Endothelial cell of umbilical vein (primary cell): ENCODE results near the gene ANKS1A.

Source experiments
- CTCF ChIP-seq, 2 donors: IDR thresholded peaks; 1 replicate in 1 of 2; 2 replicates in 1 of 2; pipeline ENCODE4 v1.5.1; 2011; ENCODE audit warnings: low read length in 2 of 2, mild to moderate bottlenecking in 2 of 2, moderate library complexity in 2 of 2, control low read depth in 1 of 2, inconsistent platforms in 1 of 2, low read depth in 1 of 2; ENCODE audit not compliant: insufficient read depth in 1 of 2; ENCODE audit errors: extremely low read depth in 1 of 2
- EZH2 ChIP-seq: IDR thresholded peaks from 2 replicates; pipeline ENCODE4 v1.6.1; 2012; ENCODE audit warnings: borderline replicate concordance, low read depth, mild to moderate bottlenecking, moderate library complexity, low read length, inconsistent platforms; ENCODE audit not compliant: severe bottlenecking
- POLR2AphosphoS5 ChIP-seq: IDR thresholded peaks from 2 replicates; pipeline ENCODE4 v1.6.1; 2012; ENCODE audit warnings: low read depth, mild to moderate bottlenecking, control low read depth, low read length, moderate library complexity; ENCODE audit not compliant: insufficient read depth

- no peak for TF ChIP-seq POLR2AphosphoS5
- TF ChIP-seq CTCF (IDR thresholded peaks at IDR 0.05; ENCODE audit: extremely low read depth in 1 of 2, insufficient read depth in 1 of 2, low read depth in 1 of 2, low read length in 2 of 2): no peak
- no peak for TF ChIP-seq EZH2
Measured at GRCh38 chr6:35015476-35015875, 126.4 kb downstream of the ANKS1A start.
